ENCODE results near the gene BLVRB. TPM values are rescaled to one million over a fixed set of nuclear protein-coding genes. Genes with fewer than 3 reads are reported as not detected.

The BLVRB gene
- total and polyA plus RNA-seq, 10 of the 15 experiments (the other 5 are each of a cell fraction or from before 2014, with no cell fraction given): 6.3 to 53.3 (median 27.8) TPM

DNA sequence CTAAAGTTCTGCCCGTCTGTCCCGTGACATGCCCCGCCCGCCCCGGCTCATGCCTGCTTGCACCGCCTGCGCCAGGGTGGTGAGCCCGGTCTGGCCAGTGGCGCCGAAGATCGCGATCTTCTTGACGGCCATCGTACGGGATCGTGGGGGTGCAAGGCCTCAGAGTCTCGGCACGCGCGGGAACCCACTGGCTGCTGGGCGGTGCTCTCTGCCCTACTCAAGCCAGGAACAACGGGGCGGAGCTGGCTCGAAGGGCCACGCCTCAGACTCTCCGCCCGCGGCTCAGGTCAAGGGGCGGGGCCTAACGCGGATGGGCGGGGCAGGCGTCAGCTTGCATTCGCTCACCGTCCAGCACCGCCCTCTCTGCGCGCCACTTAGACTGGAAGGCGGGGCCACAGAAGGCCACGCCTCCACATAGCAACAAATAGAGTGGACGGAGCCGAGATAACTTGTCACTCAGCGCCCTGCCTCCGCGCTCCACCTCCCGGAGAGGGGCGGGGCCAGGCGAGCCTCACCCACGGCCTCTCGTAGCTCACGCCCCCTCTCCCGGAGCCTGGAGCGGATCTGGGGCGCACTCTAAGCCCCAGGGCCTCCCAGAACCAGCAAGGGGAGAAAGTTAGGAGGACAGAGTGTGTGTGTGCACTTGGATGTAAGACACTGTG, at the start of gene BLVRB (continued):
- no peak for TF ChIP-seq DPF2 (IDR thresholded peaks at IDR 0.05)
- TF ChIP-seq SMC3 (IDR thresholded peaks at IDR 0.05; ENCODE audit: borderline replicate concordance, low read length): no peak
- TF ChIP-seq, protein P1, sequence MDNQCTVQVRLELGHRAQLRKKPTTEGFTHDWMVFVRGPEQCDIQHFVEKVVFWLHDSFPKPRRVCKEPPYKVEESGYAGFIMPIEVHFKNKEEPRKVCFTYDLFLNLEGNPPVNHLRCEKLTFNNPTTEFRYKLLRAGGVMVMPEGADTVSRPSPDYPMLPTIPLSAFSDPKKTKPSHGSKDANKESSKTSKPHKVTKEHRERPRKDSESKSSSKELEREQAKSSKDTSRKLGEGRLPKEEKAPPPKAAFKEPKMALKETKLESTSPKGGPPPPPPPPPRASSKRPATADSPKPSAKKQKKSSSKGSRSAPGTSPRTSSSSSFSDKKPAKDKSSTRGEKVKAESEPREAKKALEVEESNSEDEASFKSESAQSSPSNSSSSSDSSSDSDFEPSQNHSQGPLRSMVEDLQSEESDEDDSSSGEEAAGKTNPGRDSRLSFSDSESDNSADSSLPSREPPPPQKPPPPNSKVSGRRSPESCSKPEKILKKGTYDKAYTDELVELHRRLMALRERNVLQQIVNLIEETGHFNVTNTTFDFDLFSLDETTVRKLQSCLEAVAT (IDR thresholded peaks at IDR 0.05): no peak
- TF ChIP-seq NR2C1 (IDR thresholded peaks at IDR 0.05): no peak
- peak; percentile 66; the same call in 1 of the 2 replicates for TF ChIP-seq BRCA1 (IDR thresholded peaks at IDR 0.05; ENCODE audit: low read depth, low read length)
- no peak for TF ChIP-seq CHD4 (IDR thresholded peaks at IDR 0.05)
- TF ChIP-seq NFIC (IDR thresholded peaks at IDR 0.05; ENCODE audit: low read depth, low read length): no peak
- no peak for TF ChIP-seq PML (IDR thresholded peaks at IDR 0.05; ENCODE audit: low read length)
- TF ChIP-seq FOXK2 (IDR thresholded peaks at IDR 0.05): no peak
- no peak for TF ChIP-seq YBX1 (IDR thresholded peaks at IDR 0.05)
- TF ChIP-seq, protein P2, sequence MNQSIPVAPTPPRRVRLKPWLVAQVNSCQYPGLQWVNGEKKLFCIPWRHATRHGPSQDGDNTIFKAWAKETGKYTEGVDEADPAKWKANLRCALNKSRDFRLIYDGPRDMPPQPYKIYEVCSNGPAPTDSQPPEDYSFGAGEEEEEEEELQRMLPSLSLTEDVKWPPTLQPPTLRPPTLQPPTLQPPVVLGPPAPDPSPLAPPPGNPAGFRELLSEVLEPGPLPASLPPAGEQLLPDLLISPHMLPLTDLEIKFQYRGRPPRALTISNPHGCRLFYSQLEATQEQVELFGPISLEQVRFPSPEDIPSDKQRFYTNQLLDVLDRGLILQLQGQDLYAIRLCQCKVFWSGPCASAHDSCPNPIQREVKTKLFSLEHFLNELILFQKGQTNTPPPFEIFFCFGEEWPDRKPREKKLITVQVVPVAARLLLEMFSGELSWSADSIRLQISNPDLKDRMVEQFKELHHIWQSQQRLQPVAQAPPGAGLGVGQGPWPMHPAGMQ (IDR thresholded peaks at IDR 0.05; ENCODE audit: borderline replicate concordance): no peak
- peak; percentile 94 for TF ChIP-seq CHD2 (IDR thresholded peaks at IDR 0.05; ENCODE audit: borderline replicate concordance, low read depth, low read length)
- no peak for TF ChIP-seq SPI1 (IDR thresholded peaks at IDR 0.05; ENCODE audit: borderline replicate concordance, insufficient read depth, low read depth, low read length)
- no peak for TF ChIP-seq WRNIP1 (IDR thresholded peaks at IDR 0.05; ENCODE audit: borderline replicate concordance, low read depth, low read length)
- no peak for TF ChIP-seq STAT3 (IDR thresholded peaks at IDR 0.05; ENCODE audit: low read depth, low read length)
- no peak for TF ChIP-seq CREB1 (IDR thresholded peaks at IDR 0.05; ENCODE audit: low read depth)
- TF ChIP-seq EED (IDR thresholded peaks at IDR 0.05; ENCODE audit: low read depth): no peak
- no peak for TF ChIP-seq EZH2 (IDR thresholded peaks at IDR 0.05; ENCODE audit: borderline replicate concordance, control insufficient read depth, low read depth, low read length)
- TF ChIP-seq, protein P3, sequence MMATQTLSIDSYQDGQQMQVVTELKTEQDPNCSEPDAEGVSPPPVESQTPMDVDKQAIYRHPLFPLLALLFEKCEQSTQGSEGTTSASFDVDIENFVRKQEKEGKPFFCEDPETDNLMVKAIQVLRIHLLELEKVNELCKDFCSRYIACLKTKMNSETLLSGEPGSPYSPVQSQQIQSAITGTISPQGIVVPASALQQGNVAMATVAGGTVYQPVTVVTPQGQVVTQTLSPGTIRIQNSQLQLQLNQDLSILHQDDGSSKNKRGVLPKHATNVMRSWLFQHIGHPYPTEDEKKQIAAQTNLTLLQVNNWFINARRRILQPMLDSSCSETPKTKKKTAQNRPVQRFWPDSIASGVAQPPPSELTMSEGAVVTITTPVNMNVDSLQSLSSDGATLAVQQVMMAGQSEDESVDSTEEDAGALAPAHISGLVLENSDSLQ (IDR thresholded peaks at IDR 0.05): peak; percentile 97
- TF ChIP-seq, protein P4, sequence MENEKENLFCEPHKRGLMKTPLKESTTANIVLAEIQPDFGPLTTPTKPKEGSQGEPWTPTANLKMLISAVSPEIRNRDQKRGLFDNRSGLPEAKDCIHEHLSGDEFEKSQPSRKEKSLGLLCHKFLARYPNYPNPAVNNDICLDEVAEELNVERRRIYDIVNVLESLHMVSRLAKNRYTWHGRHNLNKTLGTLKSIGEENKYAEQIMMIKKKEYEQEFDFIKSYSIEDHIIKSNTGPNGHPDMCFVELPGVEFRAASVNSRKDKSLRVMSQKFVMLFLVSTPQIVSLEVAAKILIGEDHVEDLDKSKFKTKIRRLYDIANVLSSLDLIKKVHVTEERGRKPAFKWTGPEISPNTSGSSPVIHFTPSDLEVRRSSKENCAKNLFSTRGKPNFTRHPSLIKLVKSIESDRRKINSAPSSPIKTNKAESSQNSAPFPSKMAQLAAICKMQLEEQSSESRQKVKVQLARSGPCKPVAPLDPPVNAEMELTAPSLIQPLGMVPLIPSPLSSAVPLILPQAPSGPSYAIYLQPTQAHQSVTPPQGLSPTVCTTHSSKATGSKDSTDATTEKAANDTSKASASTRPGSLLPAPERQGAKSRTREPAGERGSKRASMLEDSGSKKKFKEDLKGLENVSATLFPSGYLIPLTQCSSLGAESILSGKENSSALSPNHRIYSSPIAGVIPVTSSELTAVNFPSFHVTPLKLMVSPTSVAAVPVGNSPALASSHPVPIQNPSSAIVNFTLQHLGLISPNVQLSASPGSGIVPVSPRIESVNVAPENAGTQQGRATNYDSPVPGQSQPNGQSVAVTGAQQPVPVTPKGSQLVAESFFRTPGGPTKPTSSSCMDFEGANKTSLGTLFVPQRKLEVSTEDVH (IDR thresholded peaks at IDR 0.05; ENCODE audit: low read depth, partially characterized antibody): no peak
- TF ChIP-seq, protein P5, sequence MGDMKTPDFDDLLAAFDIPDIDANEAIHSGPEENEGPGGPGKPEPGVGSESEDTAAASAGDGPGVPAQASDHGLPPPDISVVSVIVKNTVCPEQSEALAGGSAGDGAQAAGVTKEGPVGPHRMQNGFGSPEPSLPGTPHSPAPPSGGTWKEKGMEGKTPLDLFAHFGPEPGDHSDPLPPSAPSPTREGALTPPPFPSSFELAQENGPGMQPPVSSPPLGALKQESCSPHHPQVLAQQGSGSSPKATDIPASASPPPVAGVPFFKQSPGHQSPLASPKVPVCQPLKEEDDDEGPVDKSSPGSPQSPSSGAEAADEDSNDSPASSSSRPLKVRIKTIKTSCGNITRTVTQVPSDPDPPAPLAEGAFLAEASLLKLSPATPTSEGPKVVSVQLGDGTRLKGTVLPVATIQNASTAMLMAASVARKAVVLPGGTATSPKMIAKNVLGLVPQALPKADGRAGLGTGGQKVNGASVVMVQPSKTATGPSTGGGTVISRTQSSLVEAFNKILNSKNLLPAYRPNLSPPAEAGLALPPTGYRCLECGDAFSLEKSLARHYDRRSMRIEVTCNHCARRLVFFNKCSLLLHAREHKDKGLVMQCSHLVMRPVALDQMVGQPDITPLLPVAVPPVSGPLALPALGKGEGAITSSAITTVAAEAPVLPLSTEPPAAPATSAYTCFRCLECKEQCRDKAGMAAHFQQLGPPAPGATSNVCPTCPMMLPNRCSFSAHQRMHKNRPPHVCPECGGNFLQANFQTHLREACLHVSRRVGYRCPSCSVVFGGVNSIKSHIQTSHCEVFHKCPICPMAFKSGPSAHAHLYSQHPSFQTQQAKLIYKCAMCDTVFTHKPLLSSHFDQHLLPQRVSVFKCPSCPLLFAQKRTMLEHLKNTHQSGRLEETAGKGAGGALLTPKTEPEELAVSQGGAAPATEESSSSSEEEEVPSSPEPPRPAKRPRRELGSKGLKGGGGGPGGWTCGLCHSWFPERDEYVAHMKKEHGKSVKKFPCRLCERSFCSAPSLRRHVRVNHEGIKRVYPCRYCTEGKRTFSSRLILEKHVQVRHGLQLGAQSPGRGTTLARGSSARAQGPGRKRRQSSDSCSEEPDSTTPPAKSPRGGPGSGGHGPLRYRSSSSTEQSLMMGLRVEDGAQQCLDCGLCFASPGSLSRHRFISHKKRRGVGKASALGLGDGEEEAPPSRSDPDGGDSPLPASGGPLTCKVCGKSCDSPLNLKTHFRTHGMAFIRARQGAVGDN (IDR thresholded peaks at IDR 0.05): peak; percentile 19; the same call in 1 of the 2 replicates

All from GM12878 (cell line).